Ovary (tissue), 3 donors: ENCODE results near the gene SMIM24.

Experiments
- POLR2A ChIP-seq: fragments of 450-650 bp; IDR thresholded peaks from one replicate; pipeline ENCODE4 v1.6.1; 2017; ENCODE audit warnings: antibody characterized with exemption, mild to moderate bottlenecking, moderate library complexity
- TF ChIP-seq, protein P1 (sequence below), 3 donors: fragments of 450-650 bp in 2 of 3; fragments of 200-600 bp in 1 of 3; IDR thresholded peaks; one replicate each; pipeline versions ENCODE4 v1.5.1 to v1.8.0; 2016 to 2022; ENCODE audit warnings: antibody characterized with exemption in 3 of 3, mild to moderate bottlenecking in 1 of 3
- donor health status: DM: no; HTN: no; CAD: no.

DNA sequence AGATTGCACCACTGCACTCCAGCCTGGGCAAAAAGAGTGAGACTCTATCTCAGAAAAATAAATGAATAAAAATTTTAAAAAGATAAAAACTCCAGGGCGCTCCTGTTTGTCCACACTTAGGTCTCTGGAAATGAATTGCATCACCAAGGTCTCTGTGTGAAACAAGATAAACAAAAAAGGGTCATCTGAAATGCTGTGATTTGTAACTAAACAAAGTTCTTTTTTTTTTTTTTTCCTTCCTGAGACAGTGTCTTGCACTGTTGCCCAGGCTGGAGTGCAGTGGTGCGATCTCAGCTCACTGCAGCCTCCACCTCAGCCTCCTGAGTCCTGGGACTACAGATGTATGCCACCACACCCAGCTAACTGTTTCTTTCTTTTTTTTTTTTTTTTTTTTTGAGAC lies 37.3 kb upstream of the SMIM24 start:
- TF ChIP-seq, protein P1, sequence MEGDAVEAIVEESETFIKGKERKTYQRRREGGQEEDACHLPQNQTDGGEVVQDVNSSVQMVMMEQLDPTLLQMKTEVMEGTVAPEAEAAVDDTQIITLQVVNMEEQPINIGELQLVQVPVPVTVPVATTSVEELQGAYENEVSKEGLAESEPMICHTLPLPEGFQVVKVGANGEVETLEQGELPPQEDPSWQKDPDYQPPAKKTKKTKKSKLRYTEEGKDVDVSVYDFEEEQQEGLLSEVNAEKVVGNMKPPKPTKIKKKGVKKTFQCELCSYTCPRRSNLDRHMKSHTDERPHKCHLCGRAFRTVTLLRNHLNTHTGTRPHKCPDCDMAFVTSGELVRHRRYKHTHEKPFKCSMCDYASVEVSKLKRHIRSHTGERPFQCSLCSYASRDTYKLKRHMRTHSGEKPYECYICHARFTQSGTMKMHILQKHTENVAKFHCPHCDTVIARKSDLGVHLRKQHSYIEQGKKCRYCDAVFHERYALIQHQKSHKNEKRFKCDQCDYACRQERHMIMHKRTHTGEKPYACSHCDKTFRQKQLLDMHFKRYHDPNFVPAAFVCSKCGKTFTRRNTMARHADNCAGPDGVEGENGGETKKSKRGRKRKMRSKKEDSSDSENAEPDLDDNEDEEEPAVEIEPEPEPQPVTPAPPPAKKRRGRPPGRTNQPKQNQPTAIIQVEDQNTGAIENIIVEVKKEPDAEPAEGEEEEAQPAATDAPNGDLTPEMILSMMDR (IDR thresholded peaks at IDR 0.05), result no peak
- no peak for TF ChIP-seq POLR2A
